Fibroblast of skin of right quadriceps (primary cell): Measurements from ENCODE around the gene RPRD1A.
A peak's percentile ranks its signal among the peaks of the same experiment; 100 is the strongest.
"Not testable (repeated sequence)": the region's sequence is repeated elsewhere in the genome, so short reads cannot be mapped to it uniquely, and the experiment has no call there.

Experiments used
- DNase-seq: peaks from one replicate; pipeline ENCODE4 v3.0.0-alpha.2; 2013

Gene RPRD1A

DNA sequence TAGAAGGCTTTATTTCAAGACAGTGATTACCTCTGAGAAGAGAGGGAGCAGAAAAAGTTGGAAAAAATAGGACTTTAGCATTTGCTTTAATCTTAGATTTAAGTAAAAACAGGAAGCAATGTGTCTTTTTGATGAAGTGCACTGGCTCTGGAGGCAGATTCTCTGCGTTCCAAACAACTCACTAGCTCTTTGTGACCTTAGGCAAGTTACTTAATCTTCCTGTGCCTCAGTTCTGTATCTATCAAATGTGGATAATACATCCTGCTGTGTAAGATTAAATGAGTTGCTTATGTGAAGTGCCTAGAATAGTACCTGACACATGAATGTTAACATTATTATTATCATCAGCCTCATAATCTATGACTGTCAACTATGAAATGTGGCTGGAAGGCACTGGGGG, 42.3 kb downstream of the RPRD1A start:
- DNase-seq = peak; percentile 23

DNA sequence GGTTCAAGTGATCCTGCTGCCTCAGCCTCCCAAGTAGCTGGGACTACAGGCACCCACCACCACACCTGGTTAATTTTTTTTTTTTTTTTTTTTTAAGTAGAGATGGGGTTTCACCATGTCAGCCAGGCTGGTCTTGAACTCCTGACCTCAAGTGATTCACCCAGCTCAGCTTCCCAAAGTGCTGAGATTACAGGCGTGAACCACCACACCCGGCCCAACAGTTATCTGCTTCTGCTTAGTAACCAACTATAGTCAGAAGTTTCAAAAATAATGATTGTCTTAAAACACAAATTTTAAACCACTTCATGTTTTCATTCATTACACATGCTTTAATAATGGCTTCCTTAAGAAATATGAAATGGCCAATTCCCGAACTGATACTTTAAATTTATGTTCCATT, 43.1 kb downstream of the RPRD1A start:
- DNase-seq = not testable (repeated sequence)

DNA sequence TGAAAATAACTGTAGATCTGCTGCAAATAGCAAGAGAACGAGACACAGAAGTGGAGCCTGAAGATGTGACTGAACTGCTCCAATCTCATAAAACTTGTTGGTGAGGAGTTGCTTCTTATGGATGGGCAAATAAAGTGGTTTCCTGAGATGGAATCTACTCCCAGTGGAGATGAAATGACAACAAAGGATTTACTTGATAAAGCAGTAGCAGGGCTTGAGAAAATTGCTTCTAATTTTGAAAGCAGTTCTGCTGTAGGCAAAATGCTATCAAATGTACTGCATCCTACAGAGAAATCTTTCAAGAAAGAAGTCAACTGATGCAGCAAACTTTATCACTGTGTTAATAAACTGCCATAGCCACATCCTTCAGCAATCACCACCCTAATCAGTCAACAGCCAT, 44.0 kb downstream of the RPRD1A start:
- DNase-seq = no peak

DNA sequence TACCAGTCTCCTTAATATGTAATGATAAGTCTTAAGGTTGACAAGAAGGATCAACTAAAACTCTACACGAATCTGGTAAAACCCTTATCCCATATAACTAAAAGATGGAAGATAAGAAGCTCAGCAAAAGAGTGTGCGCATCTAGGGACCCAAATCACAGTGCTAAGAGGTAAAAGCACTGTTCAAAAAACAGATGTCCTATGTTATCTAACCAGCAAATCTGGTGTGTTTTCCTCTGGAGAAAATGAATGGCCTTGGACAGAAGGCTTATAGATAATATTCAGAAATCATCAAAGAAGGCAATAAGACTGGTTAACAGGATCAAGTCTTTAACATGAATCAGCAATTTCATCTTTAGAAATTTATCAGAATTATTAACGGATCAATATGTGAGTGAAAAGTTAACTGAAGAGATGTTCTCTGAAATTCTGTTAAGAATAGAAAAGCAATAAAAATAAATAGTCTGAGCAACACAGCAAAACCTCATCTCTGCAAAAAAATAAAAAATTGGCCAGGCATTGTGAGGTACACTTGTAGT, 47.1 kb downstream of the RPRD1A start:
- no peak for DNase-seq

DNA sequence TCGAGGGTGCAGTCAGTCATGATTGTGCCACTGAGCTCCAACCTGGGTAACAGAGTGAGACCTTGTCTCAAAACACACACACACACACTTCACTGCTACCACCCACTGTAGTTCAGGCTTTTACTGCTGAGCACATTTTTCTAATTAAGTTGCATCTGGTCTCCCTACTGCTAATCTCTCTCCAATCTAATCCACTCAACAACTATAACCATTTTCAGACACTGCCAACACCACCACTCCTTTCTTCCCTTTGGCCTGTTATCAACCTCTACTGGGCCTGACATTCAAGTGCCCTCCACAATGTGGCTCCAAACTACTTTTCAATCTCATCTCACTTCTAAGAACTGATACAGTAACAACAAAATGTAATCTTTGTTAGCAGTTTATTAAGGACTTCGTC, 50.1 kb downstream of the RPRD1A start:
- DNase-seq = peak; percentile 1

DNA sequence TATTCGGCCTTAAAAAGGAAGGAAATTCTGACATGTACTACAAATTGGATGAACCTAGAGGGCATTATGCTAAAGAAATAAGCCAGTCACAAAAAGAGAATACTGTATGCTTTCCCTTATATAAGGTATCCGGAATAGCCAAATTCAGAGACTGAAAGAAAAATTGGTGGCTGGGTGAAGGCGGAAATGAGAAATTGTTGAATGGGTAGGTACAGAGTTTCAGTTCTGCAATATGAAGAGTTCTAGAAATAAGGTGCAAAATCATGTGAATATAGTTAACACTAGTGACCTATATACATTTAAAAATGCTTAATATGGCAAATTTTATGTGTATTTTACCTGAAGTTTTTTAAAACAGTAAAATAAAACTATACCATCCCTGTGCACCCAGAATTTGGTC, 51.7 kb downstream of the RPRD1A start:
- DNase-seq = no peak

DNA sequence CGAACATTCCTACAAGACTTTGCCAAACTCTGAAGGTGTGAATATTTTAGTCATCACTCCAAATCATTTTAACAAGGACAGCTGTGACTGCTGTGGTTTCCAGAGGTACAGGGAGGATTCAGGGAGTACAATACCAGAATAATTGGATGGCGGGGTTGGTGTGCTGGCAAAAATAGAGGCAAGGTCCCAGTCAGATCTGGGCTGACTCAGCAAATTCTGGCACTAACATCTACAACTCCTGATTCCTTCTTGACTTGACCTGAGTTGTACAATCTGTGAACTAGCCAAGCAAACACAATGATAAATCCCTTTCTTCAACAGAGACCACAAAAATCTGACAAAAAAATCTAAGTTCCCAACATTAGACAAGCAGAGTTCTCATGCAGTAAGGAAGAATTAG, 54.5 kb downstream of the RPRD1A start:
- DNase-seq = peak; percentile 12

DNA sequence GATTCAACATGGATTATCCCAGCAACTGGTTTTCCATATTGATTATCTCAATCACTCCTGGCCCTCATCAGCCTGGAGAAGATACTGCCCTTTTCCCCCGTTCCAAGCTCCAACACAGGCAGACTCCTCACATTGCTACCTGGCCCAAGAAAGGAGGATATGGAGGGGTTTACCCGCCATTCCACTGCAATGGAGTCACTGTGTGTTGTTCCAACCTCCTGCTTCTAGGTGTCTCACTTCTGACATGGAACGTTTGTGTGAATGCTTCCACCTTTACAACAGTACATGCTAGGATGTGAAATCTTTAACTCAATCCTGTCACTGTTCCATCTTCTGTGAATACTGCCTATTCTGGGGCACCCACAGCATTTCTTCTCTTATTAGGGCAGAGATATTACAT, 58.1 kb downstream of the RPRD1A start:
- DNase-seq = no peak

DNA sequence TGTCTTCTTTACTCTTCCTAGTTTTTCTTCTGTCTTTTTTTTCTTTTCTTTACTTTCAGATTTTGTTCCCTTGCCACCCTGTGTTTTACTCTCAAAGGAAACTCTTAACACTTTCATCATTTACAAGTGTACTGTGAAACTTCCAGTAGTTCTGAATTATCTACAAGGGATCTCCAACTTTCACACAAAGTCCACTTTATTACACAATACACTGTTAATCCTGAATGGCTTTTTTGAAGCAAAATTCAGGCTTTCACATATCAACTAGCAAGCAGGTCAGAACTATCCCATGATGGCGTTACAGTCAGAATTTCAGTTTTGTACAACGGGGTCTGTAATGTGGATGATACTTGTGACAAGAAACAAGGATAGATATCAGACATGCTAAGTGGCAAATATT, 60.4 kb downstream of the RPRD1A start:
- no peak for DNase-seq

DNA sequence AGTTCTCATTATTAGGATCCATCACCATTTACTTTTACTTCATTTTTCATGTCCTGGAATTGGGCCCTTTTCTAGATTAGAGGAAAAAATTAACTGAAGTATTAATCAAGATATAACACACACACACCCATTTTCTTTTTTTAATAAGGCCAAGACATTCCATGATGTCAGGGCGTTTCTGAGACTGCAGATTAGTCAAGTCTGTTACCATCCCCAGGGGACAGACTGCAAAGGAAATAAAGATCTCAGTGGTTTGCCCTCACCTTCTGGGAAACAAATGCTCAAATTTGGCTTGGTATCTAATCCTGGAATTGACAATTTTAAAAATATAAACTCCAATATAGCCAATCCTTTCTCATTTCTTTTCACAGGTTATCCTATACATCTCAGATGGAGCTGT, 67.4 kb downstream of the RPRD1A start:
- DNase-seq = peak; percentile 26

DNA sequence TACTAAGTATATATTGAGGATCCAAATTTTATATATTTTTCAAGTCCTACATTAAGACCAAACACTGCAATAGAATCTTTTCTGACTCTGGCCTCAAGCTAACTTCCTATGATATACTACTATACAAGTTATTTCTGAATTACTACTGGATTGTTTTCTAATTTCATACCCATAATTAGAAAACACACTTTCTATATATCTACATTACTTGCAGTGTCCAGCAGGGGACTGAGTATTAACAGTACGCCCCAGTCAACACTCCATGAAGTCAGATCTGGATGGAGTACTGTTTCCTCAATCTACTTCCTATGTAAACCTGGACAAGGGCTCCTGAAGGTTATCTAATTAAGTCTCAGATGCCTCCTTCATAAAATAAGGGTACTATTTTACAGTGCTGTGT, 68.4 kb downstream of the RPRD1A start:
- peak; percentile 5 for DNase-seq

DNA sequence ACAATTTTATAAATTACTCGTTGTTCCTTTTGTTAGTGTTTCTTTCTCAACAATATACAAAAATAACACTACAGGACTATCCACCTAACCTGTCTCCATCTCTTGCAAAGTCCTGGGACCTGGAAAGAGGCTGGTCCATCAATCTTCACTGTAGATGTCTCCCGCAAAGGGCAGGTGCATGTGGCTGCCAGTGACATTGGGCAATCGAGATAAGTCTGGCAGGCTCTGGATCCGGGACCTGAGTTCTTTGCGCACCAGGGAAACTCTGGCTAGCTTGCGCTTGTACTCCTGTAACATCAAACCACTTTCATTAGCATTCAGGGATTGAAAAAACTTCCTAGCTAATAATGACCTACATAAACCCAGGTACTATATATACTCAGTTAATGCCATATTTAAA, 74.3 kb downstream of the RPRD1A start:
- DNase-seq = no peak

DNA sequence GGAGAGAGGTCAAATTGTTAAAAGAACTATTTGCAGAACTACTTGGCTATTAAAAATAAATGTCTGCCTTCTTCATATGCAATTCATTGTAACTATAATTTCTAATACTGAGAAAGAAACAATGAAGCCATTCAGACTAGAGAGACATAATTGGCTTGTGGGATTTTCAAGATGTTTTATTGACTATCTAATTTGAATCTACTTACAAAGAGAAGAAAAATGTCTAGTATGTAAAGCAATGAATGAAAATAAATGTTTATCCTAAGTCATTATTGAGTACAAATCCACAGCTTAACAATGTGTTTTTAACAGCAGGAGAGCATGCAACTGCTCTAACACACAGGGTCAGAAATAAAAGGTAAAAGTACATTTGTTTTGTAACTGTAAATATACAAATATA, 75.7 kb downstream of the RPRD1A start:
- DNase-seq = no peak

DNA sequence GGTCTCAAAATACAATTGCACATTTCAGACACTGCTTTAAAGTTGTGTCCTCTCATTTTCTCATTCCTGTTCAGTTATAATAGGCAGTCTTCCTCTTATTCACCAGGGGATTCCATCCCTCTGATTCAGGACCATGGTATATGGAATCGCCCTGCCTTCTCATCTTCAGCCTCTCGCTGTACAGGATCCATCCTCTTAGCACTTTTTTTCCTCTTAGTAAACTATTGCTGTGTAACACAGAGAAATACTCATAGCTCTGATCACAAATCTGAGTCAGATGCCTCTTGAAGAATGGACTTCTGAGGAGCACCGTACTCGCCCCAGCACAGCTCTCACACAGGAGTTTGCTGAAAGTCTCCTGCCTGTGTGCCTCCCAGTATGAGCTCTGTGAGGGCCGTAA, 83.5 kb downstream of the RPRD1A start:
- DNase-seq = peak; percentile 92

DNA sequence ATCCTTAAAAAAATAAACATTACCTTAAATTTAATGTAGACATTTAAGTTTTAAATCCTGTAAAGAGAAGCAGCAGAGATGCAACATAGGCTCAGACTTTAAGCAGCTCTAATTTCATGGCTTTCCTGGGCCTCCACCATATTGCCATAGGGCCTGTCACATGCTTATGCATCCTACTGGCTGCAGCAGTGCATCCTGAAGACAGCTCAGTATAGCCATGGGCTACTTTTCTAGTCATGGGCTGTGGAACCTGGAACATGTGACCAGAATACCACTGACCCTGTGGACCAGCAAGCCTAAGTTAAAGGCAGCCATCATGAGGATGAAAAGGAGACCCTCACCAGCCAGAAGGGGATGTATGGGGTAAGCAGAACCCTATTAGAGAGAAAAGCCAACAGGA, 84.2 kb downstream of the RPRD1A start:
- DNase-seq = no peak

DNA sequence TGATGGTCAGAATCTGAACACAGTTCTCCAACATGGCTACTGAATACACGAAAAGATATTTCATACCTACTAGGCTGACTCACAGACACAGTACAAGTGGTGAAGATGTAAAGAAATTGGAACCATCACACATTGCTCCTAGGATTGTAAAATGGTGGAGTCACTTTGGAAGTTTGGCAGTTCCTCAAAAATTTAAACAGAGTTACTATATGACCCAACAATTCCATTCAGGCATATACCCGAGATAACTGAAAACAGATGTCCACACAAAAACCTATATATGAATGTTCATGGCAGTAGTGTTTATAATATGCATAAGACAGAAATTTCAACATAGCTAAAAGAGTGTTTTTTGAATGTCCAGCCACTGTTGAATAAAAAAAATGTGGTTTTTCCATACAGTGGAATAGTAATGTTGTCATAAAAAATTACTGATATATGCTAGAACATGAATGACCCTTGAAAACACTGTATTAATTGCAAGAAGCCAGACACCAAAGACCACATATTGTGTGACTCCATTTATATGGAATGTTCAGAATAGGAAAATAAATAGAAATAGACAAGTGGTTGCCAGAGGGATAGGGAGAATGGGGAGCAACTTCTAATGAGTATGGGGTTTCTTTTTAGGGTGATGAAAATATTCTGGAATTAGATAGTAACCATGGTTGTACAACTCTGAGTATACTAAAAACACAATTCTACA, 84.8 kb downstream of the RPRD1A start:
- DNase-seq = peak; percentile 97

DNA sequence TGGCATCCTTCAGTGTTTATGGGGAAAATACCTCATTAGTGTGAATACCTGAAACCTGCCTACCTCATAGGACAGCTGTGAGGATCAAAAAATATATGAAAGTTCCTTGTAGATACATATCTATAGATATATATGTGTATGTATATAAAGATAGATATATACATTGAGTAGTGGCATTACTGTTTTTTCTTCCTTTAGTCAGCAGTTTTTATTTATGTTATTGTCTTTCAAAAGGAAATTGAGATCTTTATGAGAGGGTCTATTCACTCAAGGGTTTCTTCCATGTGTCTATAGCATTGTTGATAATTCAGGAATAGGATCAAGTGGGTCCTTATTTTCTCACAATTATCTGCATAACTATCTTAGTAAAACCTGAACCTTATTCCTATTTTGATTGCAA, 88.2 kb downstream of the RPRD1A start:
- no peak for DNase-seq

DNA sequence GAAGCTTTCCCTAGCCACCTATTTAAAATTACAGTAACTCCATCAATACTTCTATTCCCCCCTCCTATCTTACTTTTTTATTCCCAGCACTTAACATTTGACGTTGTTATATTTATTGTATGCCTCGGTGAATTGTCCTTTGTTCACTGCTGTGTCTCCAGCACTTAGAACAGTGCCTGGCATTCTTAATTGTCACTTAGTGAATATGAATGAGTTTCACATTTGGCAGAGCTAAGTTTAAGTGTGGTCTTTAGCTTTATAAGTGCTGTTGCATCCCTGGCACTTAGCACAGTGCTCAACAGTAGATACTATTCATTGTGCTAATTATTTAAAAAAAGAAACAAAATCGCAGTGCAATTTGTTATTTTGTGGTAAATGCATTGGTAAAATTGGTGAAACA, 93.2 kb downstream of the RPRD1A start:
- DNase-seq = no peak

DNA sequence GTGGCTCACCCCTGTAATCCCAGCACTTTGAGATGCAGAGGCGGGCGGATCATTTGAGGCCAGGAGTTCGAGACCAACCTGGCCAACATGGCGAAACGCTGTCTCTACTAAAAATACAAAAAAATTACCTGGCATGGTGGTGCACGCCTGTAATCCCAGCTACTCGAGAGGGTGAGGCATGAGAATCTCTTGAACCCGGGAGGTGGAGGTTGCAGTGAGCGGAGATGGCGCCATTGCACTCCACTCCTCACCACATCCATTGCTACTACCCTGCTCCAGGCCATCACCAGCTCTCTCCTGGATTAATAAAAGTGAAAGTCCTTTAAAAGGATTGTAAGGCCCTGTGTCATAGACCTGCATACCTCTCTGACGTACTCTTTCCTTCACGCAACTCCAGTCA, 93.7 kb downstream of the RPRD1A start:
- no peak for DNase-seq

DNA sequence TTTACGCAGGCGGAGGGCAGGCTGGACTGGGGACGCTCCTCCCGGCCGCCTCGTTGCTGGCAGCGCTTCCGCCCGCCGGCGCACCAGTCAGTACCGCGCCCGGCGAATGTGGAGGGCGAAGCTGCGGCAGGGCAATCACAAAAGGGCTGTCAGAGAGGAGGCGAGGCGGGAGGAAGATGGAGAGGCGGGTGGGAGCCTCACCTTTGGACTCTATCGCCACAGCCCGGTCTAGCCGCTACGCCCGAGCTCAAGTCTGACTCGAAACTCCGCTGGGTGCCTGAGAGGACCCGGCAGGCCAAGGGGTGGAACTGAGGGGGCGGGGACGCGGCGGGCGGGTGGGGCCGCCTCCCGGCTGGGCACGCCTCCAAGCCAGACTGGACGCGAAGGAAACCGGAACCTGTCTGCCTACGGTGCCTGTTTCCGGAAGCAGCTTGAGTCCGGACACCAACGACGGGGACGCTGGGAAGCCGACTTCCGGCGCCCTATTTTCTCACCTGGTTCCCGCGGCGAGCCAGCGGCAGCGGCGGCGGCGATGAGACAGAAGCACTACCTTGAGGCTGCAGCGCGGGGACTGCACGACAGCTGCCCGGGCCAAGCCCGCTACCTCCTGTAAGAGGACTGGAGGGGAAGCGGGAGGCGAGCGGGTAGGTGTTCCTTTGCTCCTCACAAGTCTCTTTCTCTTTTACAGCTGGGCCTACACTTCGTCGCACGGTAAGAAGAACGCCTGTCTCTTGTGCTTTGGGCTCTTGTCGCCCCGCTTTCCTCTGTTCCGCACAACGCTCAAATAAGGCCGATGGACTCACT, 95.0 kb downstream of the RPRD1A start, which contains the start of gene RMP24:
Gene RMP24, plus strand, starts transcription at position 483 of the 804 bp plus-strand sequence.
- DNase-seq = peak; percentile 96

DNA sequence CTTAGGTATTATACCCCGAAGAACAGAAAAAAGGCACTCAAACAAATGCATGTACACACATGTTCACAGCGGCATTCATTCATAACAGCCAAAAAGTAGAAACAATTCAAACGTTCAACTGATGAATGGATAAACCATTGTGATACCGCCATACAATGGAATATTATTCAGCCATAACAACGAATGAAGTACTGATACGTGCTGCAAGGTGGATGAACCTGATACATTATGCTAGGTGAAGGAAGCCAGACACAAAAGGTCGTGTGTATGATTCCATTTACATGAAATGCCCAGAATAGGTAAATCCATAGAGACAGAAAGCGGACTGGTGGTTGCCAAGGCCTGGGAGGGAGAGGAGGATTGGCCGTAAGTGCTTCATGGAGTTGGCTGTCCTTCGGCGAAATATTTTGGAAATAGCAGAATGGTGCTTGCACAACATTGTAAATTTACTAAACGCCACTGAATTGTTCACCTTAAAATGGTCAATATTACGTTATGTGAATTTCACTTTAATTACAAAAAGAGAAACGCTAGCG, 95.6 kb downstream of the RPRD1A start:
- no peak for DNase-seq

DNA sequence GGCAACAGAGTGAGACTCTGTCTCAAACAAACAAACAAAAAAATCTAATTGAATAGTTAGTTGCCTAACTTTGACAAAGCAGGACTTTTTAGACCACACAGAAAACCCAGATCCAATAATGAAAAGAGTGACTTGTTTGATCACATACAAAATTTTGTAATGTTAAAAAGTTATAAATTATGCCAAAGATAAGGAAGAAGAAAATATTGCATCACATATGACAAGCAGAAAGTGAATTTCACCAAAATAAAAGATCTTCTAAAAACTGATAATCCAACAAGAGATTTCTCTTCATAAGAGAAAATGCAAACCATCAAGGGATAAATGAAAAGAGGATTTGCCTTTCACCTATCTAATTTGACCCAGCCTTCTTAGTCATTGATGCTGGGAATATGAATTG, 97.7 kb downstream of the RPRD1A start:
- DNase-seq = no peak

DNA sequence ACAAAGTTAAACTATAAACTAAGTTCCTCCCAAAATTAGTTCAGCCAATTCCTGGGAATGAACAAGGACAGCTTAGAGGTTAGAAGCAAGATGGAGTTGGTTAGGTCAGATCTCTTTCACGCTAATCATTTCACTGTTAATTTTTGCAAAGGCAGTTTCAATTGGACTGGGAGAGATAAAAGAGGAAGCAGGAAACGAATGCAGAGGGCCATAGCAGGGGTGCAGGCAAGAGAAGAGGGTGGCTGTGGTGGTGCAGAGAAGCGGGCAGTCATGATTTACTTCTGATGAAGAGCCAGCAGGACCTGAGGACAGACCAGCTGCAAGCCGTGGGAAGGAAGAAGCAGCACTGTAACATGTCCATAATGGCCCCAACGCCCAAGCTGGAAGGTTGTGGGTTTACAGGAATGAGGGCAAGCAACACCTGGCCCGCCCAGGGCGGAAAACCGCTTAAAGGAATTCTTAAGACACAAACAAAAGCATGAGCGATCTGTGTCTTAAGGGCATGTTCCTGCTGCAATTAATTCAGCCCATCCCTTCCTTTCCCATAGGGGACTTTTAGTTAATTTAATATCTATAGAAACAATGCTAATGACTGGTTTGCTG, 99.0 kb downstream of the RPRD1A start:
- no peak for DNase-seq

DNA sequence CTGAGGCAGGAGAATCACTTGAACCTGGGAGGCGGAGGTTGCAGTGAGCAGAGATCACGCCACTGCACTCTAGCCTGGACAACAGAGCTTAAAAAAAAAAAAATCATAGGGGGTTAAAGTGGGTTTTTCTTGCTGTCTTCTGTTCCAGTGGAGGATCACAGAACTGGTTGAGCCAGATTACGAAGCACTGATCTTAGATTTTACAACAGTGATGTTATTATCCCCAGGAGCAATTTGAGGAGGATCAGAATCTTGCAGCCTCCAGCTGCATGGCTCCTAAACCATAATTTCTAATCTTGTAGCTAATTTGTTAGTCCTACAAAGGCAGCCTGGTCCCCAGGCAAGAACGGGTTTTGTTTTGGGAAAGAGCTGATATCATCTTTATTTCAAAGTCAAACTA, 99.5 kb downstream of the RPRD1A start:
- DNase-seq = not testable (repeated sequence)
